AG09309 (cell line): Measurements from ENCODE around the gene RIN3.
A peak's percentile ranks its signal among the peaks of the same experiment; 100 is the strongest.

Experiments used
- DNase-seq: peaks from one replicate; pipeline ENCODE4 v3.0.0-alpha.2; 2010; ENCODE audit warnings: low read depth
- H3K4me3 ChIP-seq: 2 replicates; pipeline ENCODE4 v1.5.1; 2011; ENCODE audit warnings: mild to moderate bottlenecking, low read depth, low read length, moderate library complexity; ENCODE audit not compliant: control insufficient read depth
- TF ChIP-seq, protein P1 (sequence below): IDR thresholded peaks from 2 replicates; pipeline ENCODE4 v1.5.1; 2011; ENCODE audit warnings: mild to moderate bottlenecking, low read depth, low read length, inconsistent platforms; ENCODE audit not compliant: insufficient read depth, control insufficient read depth; ENCODE audit errors: missing control alignments

RIN3 gene

DNA sequence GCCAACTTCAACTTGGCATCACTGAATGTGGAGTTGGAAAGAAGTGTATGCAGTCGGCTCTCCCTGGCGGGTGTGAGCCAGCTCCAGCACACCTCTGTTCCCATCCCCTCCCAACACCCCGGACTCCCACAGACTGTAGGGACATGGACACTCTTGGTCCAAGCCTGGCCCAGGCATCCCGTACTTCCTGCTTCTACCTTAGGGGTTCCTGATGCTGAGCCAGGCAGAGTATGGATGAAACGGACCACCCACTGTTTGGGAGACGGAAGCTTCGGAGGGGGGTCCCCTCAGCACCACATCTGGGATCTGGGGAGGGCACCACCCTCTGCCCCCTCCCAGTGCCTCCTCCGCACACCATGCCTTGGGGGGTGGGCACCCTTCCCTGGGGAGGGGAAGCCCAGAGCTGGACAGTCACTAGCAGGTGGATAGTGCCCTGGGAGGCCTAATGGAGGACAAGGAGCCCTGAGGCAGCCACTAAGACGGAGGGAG is 172.9 kb downstream of the RIN3 start:
- no peak overlapping the region for H3K4me3 ChIP-seq
- no peak for DNase-seq
- TF ChIP-seq, protein P1, sequence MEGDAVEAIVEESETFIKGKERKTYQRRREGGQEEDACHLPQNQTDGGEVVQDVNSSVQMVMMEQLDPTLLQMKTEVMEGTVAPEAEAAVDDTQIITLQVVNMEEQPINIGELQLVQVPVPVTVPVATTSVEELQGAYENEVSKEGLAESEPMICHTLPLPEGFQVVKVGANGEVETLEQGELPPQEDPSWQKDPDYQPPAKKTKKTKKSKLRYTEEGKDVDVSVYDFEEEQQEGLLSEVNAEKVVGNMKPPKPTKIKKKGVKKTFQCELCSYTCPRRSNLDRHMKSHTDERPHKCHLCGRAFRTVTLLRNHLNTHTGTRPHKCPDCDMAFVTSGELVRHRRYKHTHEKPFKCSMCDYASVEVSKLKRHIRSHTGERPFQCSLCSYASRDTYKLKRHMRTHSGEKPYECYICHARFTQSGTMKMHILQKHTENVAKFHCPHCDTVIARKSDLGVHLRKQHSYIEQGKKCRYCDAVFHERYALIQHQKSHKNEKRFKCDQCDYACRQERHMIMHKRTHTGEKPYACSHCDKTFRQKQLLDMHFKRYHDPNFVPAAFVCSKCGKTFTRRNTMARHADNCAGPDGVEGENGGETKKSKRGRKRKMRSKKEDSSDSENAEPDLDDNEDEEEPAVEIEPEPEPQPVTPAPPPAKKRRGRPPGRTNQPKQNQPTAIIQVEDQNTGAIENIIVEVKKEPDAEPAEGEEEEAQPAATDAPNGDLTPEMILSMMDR = no peak

DNA sequence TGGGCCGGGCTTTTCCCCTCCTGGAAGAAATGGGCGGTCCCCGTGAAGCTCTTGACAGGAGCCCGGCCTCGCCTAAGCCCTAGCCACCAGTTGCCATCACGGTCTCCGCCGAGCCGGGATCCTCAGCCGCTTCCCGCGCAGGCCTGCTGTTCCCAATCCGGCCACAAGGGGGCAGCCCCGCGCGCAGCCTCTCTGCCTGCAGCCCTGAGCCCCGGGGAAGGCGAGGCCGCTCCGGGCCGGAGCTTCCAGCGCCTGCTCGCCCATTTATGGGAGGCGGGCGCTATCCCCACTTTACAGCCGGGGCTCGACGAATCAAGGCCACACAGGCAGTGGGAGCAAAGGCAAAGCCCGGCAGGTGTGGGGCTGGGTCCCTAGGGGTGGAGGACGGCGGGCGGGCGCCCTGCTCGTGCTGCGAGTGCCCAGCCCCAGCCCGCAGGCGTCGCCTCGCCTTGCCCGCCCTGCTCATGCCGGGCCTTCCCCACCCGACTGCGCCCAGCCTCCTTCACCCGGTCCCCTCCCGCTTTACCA is 173.4 kb downstream of the RIN3 start:
- DNase-seq = no peak
- H3K4me3 ChIP-seq = no peak overlapping the region
- TF ChIP-seq, protein P1 = peak; percentile 98

DNA sequence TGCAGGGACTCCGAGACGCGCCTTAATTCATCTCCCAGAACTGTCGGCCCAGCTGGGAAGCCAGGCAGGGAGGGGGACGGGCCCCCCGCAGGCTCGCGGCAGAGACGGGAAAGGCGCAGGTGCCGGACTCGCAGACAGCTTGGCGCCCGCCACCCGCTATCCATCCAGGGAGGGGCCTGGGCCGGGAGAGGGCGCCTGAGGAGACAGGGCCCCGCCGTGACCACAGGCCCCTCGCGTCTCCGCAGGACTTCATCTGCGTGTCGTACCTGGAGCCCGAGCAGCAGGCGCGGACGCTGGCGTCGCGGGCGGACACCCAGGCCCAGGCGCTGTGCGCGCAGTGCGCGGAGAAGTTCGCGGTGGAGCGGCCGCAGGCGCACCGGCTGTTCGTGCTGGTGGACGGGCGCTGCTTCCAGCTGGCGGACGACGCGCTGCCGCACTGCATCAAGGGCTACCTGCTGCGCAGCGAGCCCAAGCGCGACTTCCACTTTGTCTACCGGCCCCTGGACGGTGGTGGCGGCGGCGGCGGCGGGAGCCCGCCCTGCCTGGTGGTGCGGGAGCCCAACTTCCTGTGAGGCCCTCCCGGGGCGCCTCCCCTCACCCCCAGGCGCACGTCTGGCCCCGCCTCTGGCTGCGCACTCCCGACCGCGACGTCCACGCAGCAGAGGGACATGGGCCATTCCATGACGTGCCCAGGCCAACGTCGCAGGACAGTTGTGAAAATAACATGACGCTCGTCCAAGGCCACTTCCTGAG is 174.3 kb downstream of the RIN3 start:
- DNase-seq = no peak
- no peak overlapping the region for H3K4me3 ChIP-seq

DNA sequence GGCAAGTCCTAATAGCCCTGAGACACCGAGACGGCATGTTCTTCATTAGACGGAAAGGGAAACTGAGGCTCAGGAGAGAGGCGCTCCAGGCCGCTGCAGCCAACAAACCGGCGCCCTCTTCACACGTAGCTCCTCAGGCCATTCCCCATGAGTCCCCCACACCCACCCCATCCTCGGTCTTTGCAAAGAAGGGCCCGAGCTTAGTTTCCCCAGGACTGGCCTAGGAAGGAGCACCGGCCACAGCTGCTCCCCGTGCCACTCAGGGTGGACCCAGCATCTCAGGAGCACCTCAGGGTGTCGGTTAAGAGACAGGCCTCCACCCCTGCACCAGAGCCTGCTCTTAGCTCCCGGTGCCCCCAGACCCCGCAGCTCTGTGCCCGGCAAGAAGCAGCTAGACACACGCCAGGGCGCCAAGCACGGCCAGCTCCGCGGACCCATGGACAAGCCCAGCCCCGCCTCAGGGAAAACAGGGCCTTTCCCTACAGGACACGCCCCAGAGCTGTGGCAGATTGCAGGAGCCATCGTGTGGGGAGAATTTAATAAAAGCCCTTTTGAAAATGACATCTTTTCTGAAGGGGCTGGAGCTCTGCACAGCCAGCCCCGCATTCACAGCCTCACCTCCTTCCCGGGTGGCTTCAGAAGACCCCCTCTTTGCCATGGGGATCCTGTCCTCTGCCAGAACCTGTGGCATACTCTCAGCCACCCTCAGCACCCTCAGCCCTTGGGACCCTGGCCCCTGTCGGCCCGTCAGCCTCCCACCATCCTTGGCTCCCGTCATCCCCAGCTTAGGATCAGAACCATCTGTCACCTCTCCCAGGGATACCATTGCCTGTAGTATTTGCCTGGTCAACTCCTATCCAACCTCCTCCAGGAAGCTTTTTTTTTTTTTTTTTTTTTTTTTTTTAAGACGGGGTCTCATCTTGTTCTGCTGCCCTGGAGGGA is 175.1 kb downstream of the RIN3 start:
- no peak for DNase-seq
- TF ChIP-seq, protein P1 = no peak
- no peak overlapping the region for H3K4me3 ChIP-seq

More for the DNA sequence above, 174.3 kb downstream of the RIN3 start:
- TF ChIP-seq, protein P1 = no peak

DNA sequence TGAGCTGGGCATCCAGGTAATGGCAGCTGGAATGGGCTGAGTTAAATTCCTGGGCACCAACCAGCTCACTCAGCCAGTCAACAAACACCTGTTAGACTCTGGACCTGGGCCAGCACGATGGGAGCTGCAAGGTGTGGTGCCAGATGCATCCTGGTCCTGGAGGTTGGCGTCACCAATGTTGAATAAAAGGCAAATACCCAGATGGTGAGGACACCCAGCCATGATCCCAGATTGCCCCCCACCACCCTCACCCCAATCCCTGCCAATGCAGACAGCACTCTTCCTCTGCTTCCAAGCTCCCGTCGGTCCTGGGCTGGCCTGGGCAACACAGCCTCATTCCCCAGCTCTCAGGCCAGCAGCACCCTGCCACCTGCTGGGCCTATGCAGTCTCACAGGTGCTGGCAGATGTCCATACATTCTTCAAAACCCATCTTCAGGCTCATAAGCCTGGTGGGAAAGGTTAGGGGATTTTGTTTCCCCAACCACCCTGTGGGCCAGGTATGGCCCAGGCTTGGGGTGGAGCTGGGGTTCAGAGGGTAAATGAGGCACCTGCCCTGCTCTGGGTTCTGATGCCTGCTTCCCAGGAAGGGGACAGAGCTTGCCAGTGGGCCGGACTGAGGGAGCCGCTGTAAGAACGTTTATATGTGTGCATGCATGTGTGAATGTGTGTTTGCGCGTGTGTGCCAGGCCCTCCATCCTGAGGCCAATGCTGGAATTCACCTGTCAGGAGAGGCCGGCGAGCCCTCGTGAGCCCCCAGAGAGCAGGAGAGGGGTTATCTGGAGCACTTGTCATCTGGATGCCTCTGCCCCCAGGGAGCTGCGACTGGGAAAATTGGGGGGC is 176.8 kb downstream of the RIN3 start:
- DNase-seq = no peak
- no peak overlapping the region for H3K4me3 ChIP-seq
- TF ChIP-seq, protein P1 = peak; percentile 61

DNA sequence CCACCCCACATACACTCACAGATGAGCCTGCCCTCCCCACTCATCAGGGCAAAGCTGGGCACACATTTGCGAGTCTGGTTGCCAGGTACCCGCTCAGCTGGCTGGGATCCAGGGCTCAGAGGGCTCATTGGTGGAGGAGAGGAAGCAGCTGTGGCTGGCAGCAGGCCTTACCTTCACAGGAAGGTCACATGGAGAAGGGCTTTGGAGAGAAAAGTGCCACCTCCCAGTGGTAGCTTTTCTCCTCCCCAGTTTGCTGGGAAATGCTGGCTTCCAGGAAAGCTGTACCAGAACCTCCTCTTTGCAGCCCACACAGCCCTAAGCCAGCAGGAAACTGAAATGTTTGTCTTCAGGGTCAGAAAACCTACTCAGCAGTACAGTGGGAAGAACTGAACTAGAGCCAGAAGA is 179.2 kb downstream of the RIN3 start:
- TF ChIP-seq, protein P1 = no peak
- DNase-seq = no peak
- H3K4me3 ChIP-seq = no peak overlapping the region
